Measurements from ENCODE around the gene LAMTOR3.

- TF ChIP-seq GATA2 (IDR thresholded peaks at IDR 0.05; ENCODE audit: low read depth, low read length) (no peak), GATA3 (IDR thresholded peaks at IDR 0.05; ENCODE audit: low read depth, low read length) (no peak)
Observed at GRCh38 chr4:99857307-99857706, 36.9 kb downstream of the LAMTOR3 start.
